Hepatocyte (in vitro differentiated cells): ENCODE data around the gene F12. TPM values are rescaled to one million over a fixed set of nuclear protein-coding genes. Genes with fewer than 3 reads are reported as not detected.
A peak's percentile ranks its signal among the peaks of the same experiment; 100 is the strongest.

Source experiments
- DNase-seq: peaks from one replicate; pipeline ENCODE4 v3.0.0-alpha.2; 2016; ENCODE audit warnings: low spot score
- H2AFZ ChIP-seq: fragments of 200-600 bp; sonication (generic); 2 replicates; pipeline ENCODE4 v1.6.0; 2016; ENCODE audit warnings: antibody characterized with exemption, mild to moderate bottlenecking
- H3K27ac ChIP-seq: fragments of 200-600 bp; sonication (generic); 2 replicates; pipeline ENCODE4 v1.5.1; 2016; ENCODE audit warnings: mild to moderate bottlenecking
- H3K27me3 ChIP-seq: fragments of 200-600 bp; sonication (generic); 2 replicates; pipeline ENCODE4 v1.6.1; 2016
- H3K36me3 ChIP-seq: fragments of 200-600 bp; sonication (generic); replicated peaks from 2 replicates; pipeline ENCODE4 v1.5.1; 2016; ENCODE audit warnings: low read depth; ENCODE audit not compliant: insufficient read depth
- H3K4me1 ChIP-seq: fragments of 200-600 bp; sonication (generic); 2 replicates; pipeline ENCODE4 v1.5.1; 2016; ENCODE audit warnings: mild to moderate bottlenecking, moderate library complexity; ENCODE audit not compliant: insufficient read depth
- H3K4me2 ChIP-seq: fragments of 200-600 bp; sonication (generic); 2 replicates; pipeline ENCODE4 v1.6.0; 2016
- H3K4me3 ChIP-seq: fragments of 200-600 bp; sonication (generic); 2 replicates; pipeline ENCODE4 v1.5.1; 2016; ENCODE audit warnings: mild to moderate bottlenecking
- H3K79me2 ChIP-seq: fragments of 200-600 bp; sonication (generic); 2 replicates; pipeline ENCODE4 v1.6.0; 2017; ENCODE audit warnings: mild to moderate bottlenecking
- H3K9me2 ChIP-seq: fragments of 200-600 bp; sonication (generic); replicated peaks from 2 replicates; pipeline ENCODE4 v1.6.0; 2017; ENCODE audit warnings: mild to moderate bottlenecking; ENCODE audit not compliant: insufficient read depth
- H3K9me3 ChIP-seq: fragments of 200-600 bp; sonication (generic); 2 replicates; pipeline ENCODE4 v1.5.1; 2016; ENCODE audit warnings: low read depth, mild to moderate bottlenecking
- H4K20me1 ChIP-seq: fragments of 200-600 bp; sonication (generic); 2 replicates; pipeline ENCODE4 v1.6.0; 2016; ENCODE audit warnings: mild to moderate bottlenecking; ENCODE audit not compliant: insufficient read depth, poor library complexity, severe bottlenecking
- CTCF ChIP-seq: fragments of 200-600 bp; sonication (generic); IDR thresholded peaks from 2 replicates; pipeline ENCODE4 v1.5.1; 2016; ENCODE audit warnings: antibody characterized with exemption, mild to moderate bottlenecking; ENCODE audit not compliant: poor library complexity
- EZH2 ChIP-seq: fragments of 200-600 bp; sonication (generic); IDR thresholded peaks from 2 replicates; pipeline ENCODE4 v1.6.1; 2016; ENCODE audit warnings: antibody characterized with exemption, mild to moderate bottlenecking, borderline replicate concordance
- EZH2phosphoT487 ChIP-seq: fragments of 200-600 bp; sonication (generic); IDR thresholded peaks from one replicate; pipeline ENCODE4 v1.6.1; 2018; ENCODE audit warnings: antibody characterized with exemption, mild to moderate bottlenecking, low read depth, moderate library complexity; ENCODE audit not compliant: unreplicated experiment, severe bottlenecking
- WGBS: methylation state at CpG from one replicate; pipeline ENCODE4 v1.1.6; 2016; ENCODE audit warnings: low lambda C conversion rate; ENCODE audit errors: missing lambda C conversion rate; 5-methylcytosine and 5-hydroxymethylcytosine counted together
- polyA plus RNA-seq: library from polyadenylated mRNA; unstranded; fragments of >200 nt; fragmentation: Nextera tagmentation; extraction: Ambion mirVana; gene quantifications from 2 replicates; pipeline ENCODE4 v1.2.1, GENCODE V29; 2016
- total RNA-seq: library from RNA; depleted of rRNA; stranded (reverse); fragments of >200 nt; gene quantifications from 2 replicates; pipeline ENCODE4 v1.2.3, GENCODE V29; 2014

Gene F12
- total and polyA plus RNA-seq, 2 experiments from 2014 or later = 18.2 to 46.6 TPM

DNA sequence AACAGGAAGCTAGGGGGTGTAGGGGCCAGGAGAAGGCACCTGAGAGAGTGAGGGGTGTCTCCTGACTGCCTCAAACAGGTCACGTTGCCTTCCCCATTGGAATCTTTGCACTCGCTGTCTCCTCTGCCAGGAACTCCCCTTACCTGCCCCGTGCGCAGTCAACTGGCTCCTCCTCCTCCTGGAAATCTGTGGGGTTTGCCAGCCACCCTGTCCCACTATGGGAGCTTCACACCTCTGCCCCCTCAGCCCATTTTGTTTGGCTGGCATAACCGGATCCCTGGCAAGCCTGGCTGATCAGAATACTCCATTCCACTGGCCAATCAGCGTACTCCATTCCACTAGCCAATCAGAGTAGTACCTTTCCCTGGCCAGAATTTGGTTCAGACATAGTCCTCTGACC is 35.6 kb downstream of the F12 start:
- H3K4me2 ChIP-seq = no peak overlapping the region
- H3K36me3 ChIP-seq = no peaks in the 10 kb centered on the region
- H3K27ac ChIP-seq = no peak overlapping the region
- no peaks in the 10 kb centered on the region for H3K9me2 ChIP-seq
- no peak for DNase-seq
- 60% methylated on average over 6 of the region's 6 CpGs for WGBS
- H3K27me3 ChIP-seq = no peaks in the 10 kb centered on the region
- no peak overlapping the region for H2AFZ ChIP-seq
- no peak for TF ChIP-seq EZH2phosphoT487
- no peak for TF ChIP-seq EZH2
- TF ChIP-seq CTCF = no peak
- no peaks in the 10 kb centered on the region for H4K20me1 ChIP-seq
- H3K9me3 ChIP-seq = no peaks in the 10 kb centered on the region
- peaks cover 5% of the 10 kb centered on the region for H3K79me2 ChIP-seq
- H3K4me3 ChIP-seq = no peak overlapping the region
- peaks cover 9% of the 10 kb centered on the region for H3K4me1 ChIP-seq

- TF ChIP-seq CTCF (no peak), EZH2phosphoT487 (no peak)
- no peak overlapping the region for H3K27ac ChIP-seq
Observed at GRCh38 chr5:177372910-177373309, 36.5 kb downstream of the F12 start.

GRCh38 chr5:177372034-177372896 is 37.1 kb downstream of the F12 start:
- H2AFZ ChIP-seq = no peak overlapping the region
- H3K9me2 ChIP-seq = no peaks in the 10 kb centered on the region
- no peaks in the 10 kb centered on the region for H3K9me3 ChIP-seq
- DNase-seq = no peak
- no peak overlapping the region for H3K27ac ChIP-seq
- H3K4me2 ChIP-seq = peak overlapping the region; percentile 89
- TF ChIP-seq CTCF (no peak), EZH2 (no peak), EZH2phosphoT487 (no peak)
- H3K27me3 ChIP-seq = no peaks in the 10 kb centered on the region
- peaks cover 5% of the 10 kb centered on the region for H3K79me2 ChIP-seq
- WGBS = 95% methylated on average over 12 of the region's 12 CpGs
- H4K20me1 ChIP-seq = no peaks in the 10 kb centered on the region
- peaks cover 6% of the 10 kb centered on the region for H3K4me1 ChIP-seq
- H3K36me3 ChIP-seq = no peaks in the 10 kb centered on the region
- H3K4me3 ChIP-seq = no peak overlapping the region

More at GRCh38 chr5:177372910-177373309, 36.5 kb downstream of the F12 start:
- DNase-seq = no peak
- 93% methylated on average over 6 of the region's 6 CpGs for WGBS
- no peaks in the 10 kb centered on the region for H3K9me2 ChIP-seq
- peaks cover 5% of the 10 kb centered on the region for H3K79me2 ChIP-seq
- H4K20me1 ChIP-seq = no peaks in the 10 kb centered on the region
- no peaks in the 10 kb centered on the region for H3K9me3 ChIP-seq
- peaks cover under 1% of the 10 kb centered on the region for H3K4me1 ChIP-seq
- no peak overlapping the region for H2AFZ ChIP-seq
- H3K4me2 ChIP-seq = peak overlapping the region; percentile 89
- H3K27me3 ChIP-seq = no peaks in the 10 kb centered on the region
- no peaks in the 10 kb centered on the region for H3K36me3 ChIP-seq
- H3K4me3 ChIP-seq = no peak overlapping the region
